IPS-15b (cell line): ENCODE data around the gene ZNF717.

Source experiments
- H3K27me3 ChIP-seq: one replicate; pipeline ENCODE4 v1.6.1; 2013; ENCODE audit warnings: low read length; ENCODE audit not compliant: control insufficient read depth, insufficient read depth
- H3K36me3 ChIP-seq: one replicate; pipeline ENCODE4 v1.6.1; 2013; ENCODE audit warnings: low read length; ENCODE audit not compliant: control insufficient read depth, insufficient read depth
- H3K4me1 ChIP-seq: one replicate; pipeline ENCODE4 v1.6.1; 2013; ENCODE audit warnings: mild to moderate bottlenecking, low read length; ENCODE audit not compliant: control insufficient read depth, insufficient read depth
- H3K4me3 ChIP-seq: one replicate; pipeline ENCODE4 v1.5.1; 2013; ENCODE audit warnings: low read depth, low read length
- H3K9ac ChIP-seq: one replicate; pipeline ENCODE4 v1.6.1; 2013; ENCODE audit warnings: low read depth, mild to moderate bottlenecking, low read length
- H3K9me3 ChIP-seq: one replicate; pipeline ENCODE4 v1.6.1; 2013; ENCODE audit warnings: mild to moderate bottlenecking, low read length; ENCODE audit not compliant: control insufficient read depth, insufficient read depth

The ZNF717 gene

GRCh38 chr3:75727985-75728384, 57.4 kb downstream of the ZNF717 start:
- Histone ChIP-seq H3K27me3 (no peaks in the 10 kb centered on the region), H3K9me3 (peaks cover 6% of the 10 kb centered on the region), H3K9ac (no peak overlapping the region)

GRCh38 chr3:75692061-75692460, 93.3 kb downstream of the ZNF717 start:
- no peak overlapping the region for H3K4me3 ChIP-seq
- H3K27me3 ChIP-seq = no peaks in the 10 kb centered on the region
- no peak overlapping the region for H3K9ac ChIP-seq
- no peaks in the 10 kb centered on the region for H3K4me1 ChIP-seq
- H3K9me3 ChIP-seq = no peaks in the 10 kb centered on the region
- H3K36me3 ChIP-seq = no peaks in the 10 kb centered on the region

More at GRCh38 chr3:75727985-75728384, 57.4 kb downstream of the ZNF717 start:
- no peaks in the 10 kb centered on the region for H3K36me3 ChIP-seq
- H3K4me1 ChIP-seq = no peaks in the 10 kb centered on the region
- H3K4me3 ChIP-seq = no peak overlapping the region

GRCh38 chr3:75687323-75687722, 98.0 kb downstream of the ZNF717 start:
- no peaks in the 10 kb centered on the region for H3K4me1 ChIP-seq
- no peaks in the 10 kb centered on the region for H3K36me3 ChIP-seq
- H3K4me3 ChIP-seq = no peak overlapping the region
- H3K9ac ChIP-seq = no peak overlapping the region
- H3K27me3 ChIP-seq = no peaks in the 10 kb centered on the region
- no peaks in the 10 kb centered on the region for H3K9me3 ChIP-seq
